HepG2 (cell line): ENCODE results near the gene PRDM15. TPM values are rescaled to one million over a fixed set of nuclear protein-coding genes. Genes with fewer than 3 reads are reported as not detected.
A peak's percentile ranks its signal among the peaks of the same experiment; 100 is the strongest.

ENCODE experiments used
- ARID4A ChIP-seq: sonication (generic); formaldehyde crosslinking; IDR thresholded peaks from 2 replicates; pipeline ENCODE4 v1.5.0; 2020; ENCODE audit warnings: mild to moderate bottlenecking, missing genetic modification reagents, borderline replicate concordance
- CC2D1A ChIP-seq: sonication (generic); formaldehyde crosslinking; IDR thresholded peaks from 2 replicates; pipeline ENCODE4 v1.8.1; 2023; ENCODE audit warnings: mild to moderate bottlenecking, missing genetic modification reagents
- FOXO1 ChIP-seq: sonication (generic); formaldehyde crosslinking; IDR thresholded peaks from 2 replicates; pipeline ENCODE4 v1.4.0; 2020; ENCODE audit warnings: missing genetic modification reagents
- HMGA1 ChIP-seq: sonication (generic); formaldehyde crosslinking; conservative IDR thresholded peaks from 2 replicates; pipeline ENCODE4 v1.4.0; 2020; ENCODE audit warnings: missing genetic modification reagents
- KAT2B ChIP-seq: fragments of 150-350 bp; IDR thresholded peaks from 2 replicates; pipeline ENCODE4 v1.6.1; 2014; ENCODE audit warnings: low read depth, low read length, borderline replicate concordance
- KLF16 ChIP-seq, 2 experiments: sonication (generic) in 1 of 2; formaldehyde crosslinking in 1 of 2; IDR thresholded peaks; 2 replicates each; pipeline versions ENCODE4 v1.6.1 to v1.8.0; 2016 to 2023; ENCODE audit warnings: missing genetic modification reagents in 2 of 2, missing compliant biosample characterization in 1 of 2
- MED1 ChIP-seq: sonication (generic); formaldehyde crosslinking; IDR thresholded peaks from 2 replicates; pipeline ENCODE4 v1.4.0; 2020; ENCODE audit warnings: missing genetic modification reagents
- SOX6 ChIP-seq, 2 experiments: fragments of 450-650 bp in 1 of 2; sonication (generic) in 1 of 2; formaldehyde crosslinking in 1 of 2; IDR thresholded peaks; 2 replicates each; pipeline versions ENCODE4 v1.4.0 to v1.6.1; 2017 to 2020; ENCODE audit warnings: antibody characterized with exemption in 1 of 2, mild to moderate bottlenecking in 1 of 2, missing genetic modification reagents in 1 of 2
- SP2 ChIP-seq: sonication (generic); formaldehyde crosslinking; IDR thresholded peaks from 2 replicates; pipeline ENCODE4 v1.5.1; 2020; ENCODE audit warnings: mild to moderate bottlenecking, missing genetic modification reagents
- THAP9 ChIP-seq: sonication (generic); formaldehyde crosslinking; IDR thresholded peaks from 2 replicates; pipeline ENCODE4; 2020; ENCODE audit warnings: missing genetic modification reagents, mild to moderate bottlenecking, borderline replicate concordance
- ZBTB39 ChIP-seq: sonication (generic); formaldehyde crosslinking; IDR thresholded peaks from 2 replicates; pipeline ENCODE4 v1.5.0; 2020; ENCODE audit warnings: missing genetic modification reagents
- ZNF280D ChIP-seq: sonication (generic); formaldehyde crosslinking; IDR thresholded peaks from 2 replicates; pipeline ENCODE4 v1.5.1; 2020; ENCODE audit warnings: mild to moderate bottlenecking, missing genetic modification reagents
- ZNF580 ChIP-seq: IDR thresholded peaks from 2 replicates; pipeline ENCODE4 v1.6.1; 2016; ENCODE audit warnings: low read depth, borderline replicate concordance
- polyA plus RNA-seq, 8 experiments: library from polyadenylated mRNA; depleted of rRNA in 3 of 8; stranded (reverse) in 7 of 8; unstranded in 1 of 8; fragments of >200 nt; fragmentation: Illumina TruSeq in 4 of 8; extraction: Trizol in 4 of 8; gene quantifications; 2 replicates each; pipeline versions ENCODE4 v1.2.1 to v1.2.3, GENCODE V29; 2011 to 2016; ENCODE audit warnings: low read depth in 4 of 8, missing spikeins in 1 of 8, mixed read lengths in 1 of 8; ENCODE audit not compliant: insufficient read depth in 1 of 8
- total RNA-seq, 5 experiments: library from RNA; depleted of rRNA; stranded (reverse); fragments of >200 nt; fragmentation: Illumina TruSeq; extraction: Trizol; gene quantifications; 2 replicates each; pipeline ENCODE4 v1.2.3, GENCODE V29; 2016; ENCODE audit warnings: low read depth in 1 of 5

Gene PRDM15
- total and polyA plus RNA-seq, 2 of the 13 experiments (the other 11 are each of a cell fraction or from before 2014, with no cell fraction given): 4.0 to 6.9 TPM

- TF ChIP-seq SOX6 (IDR thresholded peaks at IDR 0.05): no peak
- 0 out of 2 replicates have a peak, but pooled peaks have one; percentile 16 for TF ChIP-seq SOX6 (CRISPR knock-in tag; IDR thresholded peaks at IDR 0.05)
- TF ChIP-seq HMGA1 (CRISPR knock-in tag): no peak
- TF ChIP-seq ZNF580 (CRISPR knock-in tag): no peak
- no peak for TF ChIP-seq MED1 (CRISPR knock-in tag)
- no peak for TF ChIP-seq SP2 (CRISPR knock-in tag)
- TF ChIP-seq ARID4A: peak; percentile 30; the same call in 1 of the 2 replicates
- TF ChIP-seq KLF16 (CRISPR knock-in tag; IDR thresholded peaks at IDR 0.05): 0 out of 4 replicates have a peak, but pooled peaks of 1 of the 2 experiments have one; percentile 30
- no peak for TF ChIP-seq ZBTB39 (CRISPR knock-in tag)
- TF ChIP-seq KAT2B: no peak
- TF ChIP-seq FOXO1 (CRISPR knock-in tag): 0 out of 2 replicates have a peak, but pooled peaks have one; percentile 29
- no peak for TF ChIP-seq ZNF280D
- no peak for TF ChIP-seq THAP9 (CRISPR knock-in tag)
- TF ChIP-seq CC2D1A (CRISPR knock-in tag): no peak
Measured at GRCh38 chr21:41877901-41878830, 978 bp downstream of the PRDM15 start (continued).
